Activated CD4-positive, CD25-positive, alpha-beta regulatory T cell treated with anti-CD3 and anti-CD28 coated beads, Interleukin-2, amount 50 U/mL, for 16 hours (primary cell): Measurements from ENCODE around the gene LLGL1.
A peak's percentile ranks its signal among the peaks of the same experiment; 100 is the strongest.
"Not testable (repeated sequence)": the region's sequence is repeated elsewhere in the genome, so short reads cannot be mapped to it uniquely, and the experiment has no call there.

ENCODE experiments used
- DNase-seq: peaks from one replicate; pipeline ENCODE4 v3.0.0-alpha.2; 2020; ENCODE audit warnings: low read depth, low spot score

The LLGL1 gene

GRCh38 chr17:18194394-18194793 is 31.0 kb upstream of the LLGL1 start:
- DNase-seq: no peak

- no peak for DNase-seq
Measured at GRCh38 chr17:18194804-18195203, 30.6 kb upstream of the LLGL1 start.

GRCh38 chr17:18195246-18195645 is 30.2 kb upstream of the LLGL1 start:
- DNase-seq: no peak

- DNase-seq: no peak
Measured at GRCh38 chr17:18197535-18198194, 27.8 kb upstream of the LLGL1 start.

- no peak for DNase-seq
Measured at GRCh38 chr17:18198530-18198929, 26.9 kb upstream of the LLGL1 start.

- DNase-seq: no peak
Measured at GRCh38 chr17:18201108-18201507, 24.3 kb upstream of the LLGL1 start.

- DNase-seq: no peak
Measured at GRCh38 chr17:18203308-18203707, 22.1 kb upstream of the LLGL1 start.

- no peak for DNase-seq
Measured at GRCh38 chr17:18205861-18206260, 19.6 kb upstream of the LLGL1 start.

- DNase-seq: no peak
Measured at GRCh38 chr17:18206962-18207361, 18.5 kb upstream of the LLGL1 start.

- no peak for DNase-seq
Measured at GRCh38 chr17:18208092-18208491, 17.3 kb upstream of the LLGL1 start.

- no peak for DNase-seq
Measured at GRCh38 chr17:18213666-18214270, 11.7 kb upstream of the LLGL1 start.

- not testable (repeated sequence) for DNase-seq
Measured at GRCh38 chr17:18216906-18217305, 8.5 kb upstream of the LLGL1 start.

- peak; percentile 61 for DNase-seq
Measured at GRCh38 chr17:18217412-18218015, 7.9 kb upstream of the LLGL1 start.

GRCh38 chr17:18218756-18219415 is 6.5 kb upstream of the LLGL1 start:
- no peak for DNase-seq

- DNase-seq: no peak
Measured at GRCh38 chr17:18224053-18224386, 1.4 kb upstream of the LLGL1 start.

GRCh38 chr17:18224387-18225120 is 881 bp upstream of the LLGL1 start:
- DNase-seq: no peak

GRCh38 chr17:18225642-18226283 is 328 bp downstream of the LLGL1 start:
- no peak for DNase-seq

GRCh38 chr17:18226284-18226945 is 980 bp downstream of the LLGL1 start:
- no peak for DNase-seq

- DNase-seq: no peak
Measured at GRCh38 chr17:18227635-18228034, 2.2 kb downstream of the LLGL1 start.

GRCh38 chr17:18228176-18228682 is 2.8 kb downstream of the LLGL1 start:
- DNase-seq: no peak

- no peak for DNase-seq
Measured at GRCh38 chr17:18229254-18229653, 3.8 kb downstream of the LLGL1 start.
